Endothelial cell of umbilical vein (primary cell): Measurements from ENCODE around the gene CACNA2D1. TPM values are rescaled to one million over a fixed set of nuclear protein-coding genes. Genes with fewer than 3 reads are reported as not detected.
A peak's percentile ranks its signal among the peaks of the same experiment; 100 is the strongest.

ENCODE experiments used
- BruUV-seq: library from RNA; stranded (reverse); fragments of 400-500 nt; replicated peaks from 2 replicates; lab custom pipeline; 2021; lab: Mats Ljungman, UMichigan
- CTCF ChIA-PET: fragments of 300-600, 350-600 bp; sonication (Branson Sonifier 250); formaldehyde crosslinking; loops from one replicate; lab custom pipeline; 2021; ENCODE audit warnings: antibody characterized with exemption, inconsistent platforms; lab: Charles Lee
- POLR2A ChIA-PET: fragments of 300-600, 350-600 bp; sonication (Branson Sonifier 250); formaldehyde crosslinking; loops from one replicate; lab custom pipeline; 2021; ENCODE audit warnings: antibody characterized with exemption, inconsistent platforms; lab: Charles Lee
- DNase-seq: peaks from one replicate; pipeline ENCODE4 v3.0.0-alpha.2; 2011; ENCODE audit warnings: low read depth, low spot score
- FAIRE-seq: peaks from 2 replicates; lab custom pipeline; 2011; peaks lifted over from hg19 to GRCh38; lab: Jason Lieb, UNC
- H2AFZ ChIP-seq: 2 replicates; pipeline ENCODE4 v1.6.0; 2012; ENCODE audit warnings: low read depth, low read length, control low read depth, inconsistent platforms
- H3K27ac ChIP-seq: 2 replicates; pipeline ENCODE4 v1.5.1; 2011; ENCODE audit warnings: low read depth, mild to moderate bottlenecking, control low read depth, low read length, moderate library complexity; ENCODE audit not compliant: insufficient read depth
- H3K27me3 ChIP-seq, 2 experiments: 2 replicates each; pipeline versions ENCODE4 v1.6.0 to v1.6.1; 2011; ENCODE audit warnings: low read length in 2 of 2, mixed read lengths in 1 of 2; ENCODE audit not compliant: control insufficient read depth in 2 of 2, insufficient read depth in 2 of 2
- H3K36me3 ChIP-seq, 2 experiments: 2 replicates in 1 of 2; 3 replicates in 1 of 2; pipeline ENCODE4 v1.5.1; 2011; ENCODE audit warnings: low read length in 2 of 2, mild to moderate bottlenecking in 1 of 2, moderate library complexity in 1 of 2; ENCODE audit not compliant: control insufficient read depth in 2 of 2, insufficient read depth in 2 of 2; ENCODE audit errors: extremely low read depth in 1 of 2
- H3K4me1 ChIP-seq: 3 replicates; pipeline ENCODE4 v1.5.1; 2011; ENCODE audit warnings: mild to moderate bottlenecking, low read length; ENCODE audit not compliant: control insufficient read depth, insufficient read depth; ENCODE audit errors: extremely low read depth
- H3K4me2 ChIP-seq: 2 replicates; pipeline ENCODE4 v1.6.1; 2011; ENCODE audit warnings: low read length, control low read depth, mixed read lengths; ENCODE audit not compliant: insufficient read depth
- H3K4me3 ChIP-seq, 3 experiments: fragments of 200-600 bp in 1 of 3; sonication (generic), shearing (Covaris generic) in 1 of 3; replicated peaks in 1 of 3; 2 replicates each; pipeline ENCODE4 v1.5.1; 2011 to 2016; ENCODE audit warnings: control low read depth in 3 of 3, low read length in 3 of 3, mild to moderate bottlenecking in 2 of 3, inconsistent platforms in 1 of 3, low read depth in 1 of 3, moderate library complexity in 1 of 3; ENCODE audit not compliant: insufficient read depth in 1 of 3
- H3K79me2 ChIP-seq: 2 replicates; pipeline ENCODE4 v1.6.0; 2012; ENCODE audit warnings: low read length, inconsistent platforms; ENCODE audit not compliant: control insufficient read depth, insufficient read depth
- H3K9ac ChIP-seq: replicated peaks from 2 replicates; pipeline ENCODE3; 2011; ENCODE audit warnings: low read length, control low read depth; ENCODE audit not compliant: insufficient read depth; ENCODE audit errors: extremely low read depth
- H3K9me1 ChIP-seq: replicated peaks from 3 replicates; pipeline ENCODE4 v1.6.0; 2011; ENCODE audit warnings: mild to moderate bottlenecking, low read length; ENCODE audit not compliant: control insufficient read depth, insufficient read depth; ENCODE audit errors: extremely low read depth
- H3K9me3 ChIP-seq: replicated peaks from 2 replicates; pipeline ENCODE4 v1.5.1; 2012; ENCODE audit warnings: low read length, inconsistent platforms; ENCODE audit not compliant: control insufficient read depth, insufficient read depth
- H4K20me1 ChIP-seq: replicated peaks from 2 replicates; pipeline ENCODE3; 2011; ENCODE audit warnings: mild to moderate bottlenecking, low read length; ENCODE audit not compliant: control insufficient read depth, insufficient read depth; ENCODE audit errors: extremely low read depth
- CTCF ChIP-seq, 2 donors: IDR thresholded peaks; 1 replicate in 1 of 2; 2 replicates in 1 of 2; pipeline ENCODE4 v1.5.1; 2011; ENCODE audit warnings: low read length in 2 of 2, mild to moderate bottlenecking in 2 of 2, moderate library complexity in 2 of 2, control low read depth in 1 of 2, inconsistent platforms in 1 of 2, low read depth in 1 of 2; ENCODE audit not compliant: insufficient read depth in 1 of 2; ENCODE audit errors: extremely low read depth in 1 of 2
- EZH2 ChIP-seq: IDR thresholded peaks from 2 replicates; pipeline ENCODE4 v1.6.1; 2012; ENCODE audit warnings: borderline replicate concordance, low read depth, mild to moderate bottlenecking, moderate library complexity, low read length, inconsistent platforms; ENCODE audit not compliant: severe bottlenecking
- FOS ChIP-seq: IDR thresholded peaks from 2 replicates; pipeline ENCODE4 v1.6.1; 2011; ENCODE audit warnings: mild to moderate bottlenecking, low read length, moderate library complexity, borderline replicate concordance; ENCODE audit not compliant: insufficient read depth
- GATA2 ChIP-seq: IDR thresholded peaks from 2 replicates; pipeline ENCODE4 v1.7.0; 2011; ENCODE audit warnings: low read depth, mild to moderate bottlenecking, moderate library complexity, mixed read lengths, low read length; ENCODE audit not compliant: insufficient read length, insufficient read depth
- JUN ChIP-seq: IDR thresholded peaks from 2 replicates; pipeline ENCODE4 v1.6.1; 2011; ENCODE audit warnings: borderline replicate concordance, low read depth; ENCODE audit not compliant: insufficient read length, insufficient read depth
- MAX ChIP-seq: IDR thresholded peaks from 2 replicates; pipeline ENCODE4 v1.6.1; 2011; ENCODE audit not compliant: insufficient read depth, insufficient read length
- MYC ChIP-seq: IDR thresholded peaks from one replicate; pipeline ENCODE4 v1.6.1; 2011; ENCODE audit warnings: mild to moderate bottlenecking, low read depth, low read length
- POLR2A ChIP-seq: IDR thresholded peaks from 2 replicates; pipeline ENCODE4 v1.6.1; 2012; ENCODE audit warnings: low read depth, mild to moderate bottlenecking, control low read depth, low read length
- POLR2AphosphoS5 ChIP-seq: IDR thresholded peaks from 2 replicates; pipeline ENCODE4 v1.6.1; 2012; ENCODE audit warnings: low read depth, mild to moderate bottlenecking, control low read depth, low read length, moderate library complexity; ENCODE audit not compliant: insufficient read depth
- dilution Hi-C: fragments of 300-500 bp; cut with MboI; formaldehyde crosslinking; loops from one replicate; pipeline ENCODE4 v1.15.0; 2019; ENCODE audit warnings: low sequenced_read_pairs; ENCODE audit not compliant: extremely low pct_ligation_motif_present
- intact Hi-C: fragments of 100-400 bp; cut with micrococcal nuclease; formaldehyde crosslinking; loops from one replicate; pipeline ENCODE4 v1.10.0; 2022
- polyA plus RNA-seq, 4 experiments: library from polyadenylated mRNA; depleted of rRNA in 3 of 4; stranded (reverse) in 3 of 4; unstranded in 1 of 4; fragments of >200 nt; gene quantifications; 2 replicates each; pipeline versions ENCODE4 v1.2.1 to v1.2.3, GENCODE V29; 2011 to 2012; ENCODE audit warnings: missing spikeins in 1 of 4
- total RNA-seq: library from RNA; stranded (reverse); gene quantifications from 2 replicates; pipeline ENCODE4 v1.2.3, GENCODE V29; 2021

The CACNA2D1 gene
- total and polyA plus RNA-seq, 2 donors (not counting 3 experiments of a cell fraction or from before 2014, with no cell fraction given) = 4.1 to 38.6 TPM

- POLR2A ChIA-PET = no interaction called here
- Histone ChIP-seq H3K36me3 (no peaks in the 10 kb centered on the region), H3K4me3 (peak overlapping the region; percentile 59 to 91 (median 79)), H3K9ac (peak overlapping the region; percentile 66), H4K20me1 (no peaks in the 10 kb centered on the region), H3K4me1 (peaks cover 19% of the 10 kb centered on the region), H3K9me3 (no peaks in the 10 kb centered on the region), H3K4me2 (peak overlapping the region; percentile 90), H3K79me2 (peaks cover 8% of the 10 kb centered on the region), H3K9me1 (no peaks in the 10 kb centered on the region), H3K27ac (peak overlapping the region; percentile 25), H2AFZ (peak overlapping the region; percentile 93), H3K27me3 (no peaks in the 10 kb centered on the region)
- dilution Hi-C loops = no loop called here
- BruUV-seq = TSS peak; percentile 30
- CTCF ChIA-PET = interaction anchor here (0.7 to 2.1 kb wide), 4 partner anchors 9 to 210 kb away, joined by 3 to 10 read pairs (median 3); no protein-coding TSS in a partner anchor
- no peak for TF ChIP-seq JUN
- no peak for TF ChIP-seq CTCF (IDR thresholded peaks at IDR 0.05; ENCODE audit: extremely low read depth in 1 of 2, insufficient read depth in 1 of 2, low read depth in 1 of 2, low read length in 2 of 2)
- no peak for TF ChIP-seq EZH2
- no peak for TF ChIP-seq POLR2AphosphoS5
- no peak for TF ChIP-seq POLR2A
- no peak for TF ChIP-seq GATA2
- TF ChIP-seq MYC = no peak
- TF ChIP-seq MAX = no peak
- no peak for TF ChIP-seq FOS
- intact Hi-C loops = loop anchor here (2.0 kb wide), 1 partner anchor 160 kb away; no protein-coding TSS in a partner anchor
- FAIRE-seq = peak; percentile 21
- DNase-seq = no peak
These were observed 788 bp upstream of the CACNA2D1 start for GRCh38 chr7:82444220-82444909.
